HG03097 (cell line): Measurements from ENCODE around the gene CCNJL.
"Not testable (repeated sequence)": the region's sequence is repeated elsewhere in the genome, so short reads cannot be mapped to it uniquely, and the experiment has no call there.

Experiments
- ATAC-seq: cut with Tn5 transposase; IDR thresholded peaks from one replicate; pipeline ENCODE4 v1.9.1; 2021; ENCODE audit not compliant: unreplicated experiment, low FRiP score

CCNJL gene

GRCh38 chr5:160334716-160335115, 22.4 kb upstream of the CCNJL start:
- not testable (repeated sequence) for ATAC-seq

DNA sequence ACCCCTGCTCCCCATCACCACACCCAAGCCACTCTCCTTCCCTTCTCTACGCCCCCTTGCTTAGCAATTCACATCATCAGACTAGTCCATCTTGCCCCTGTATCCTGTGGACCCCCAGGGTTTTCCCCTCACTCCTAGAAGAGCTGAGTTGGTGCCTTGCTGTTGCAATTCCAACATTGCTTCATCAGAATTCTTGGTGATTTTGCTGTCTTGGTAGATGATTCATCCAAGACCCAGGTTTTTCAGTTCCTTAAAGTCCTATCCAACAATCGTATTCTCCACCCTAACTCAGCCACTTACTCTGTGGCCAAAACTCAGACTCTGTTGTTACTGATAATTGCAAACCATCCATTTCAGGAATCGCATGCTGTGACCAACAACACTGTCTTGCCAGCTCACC, 21.4 kb upstream of the CCNJL start:
- no peak for ATAC-seq

- no peak for ATAC-seq
These were observed 17.8 kb upstream of the CCNJL start for GRCh38 chr5:160330212-160330611.

- no peak for ATAC-seq
These were observed 15.5 kb upstream of the CCNJL start for GRCh38 chr5:160327818-160328217.

DNA sequence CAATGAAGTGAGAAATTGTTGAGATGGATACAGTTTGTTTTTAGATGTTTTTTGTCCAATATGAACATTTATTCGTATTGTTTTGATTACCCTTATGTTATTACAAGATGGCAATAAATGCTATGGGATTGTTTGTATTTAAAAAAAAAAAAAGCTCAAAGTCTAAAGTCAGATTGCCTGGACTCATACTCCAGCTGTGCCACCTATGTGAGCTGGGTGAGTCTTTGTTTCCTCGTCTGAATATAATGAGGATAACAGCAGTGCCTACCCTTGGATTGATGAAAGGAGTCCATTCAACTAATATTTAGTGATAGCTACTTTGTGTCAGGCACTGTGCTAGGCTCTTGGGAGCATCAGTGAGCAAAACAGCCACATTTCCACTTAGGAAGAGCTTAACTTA, 14.6 kb upstream of the CCNJL start:
- no peak for ATAC-seq

DNA sequence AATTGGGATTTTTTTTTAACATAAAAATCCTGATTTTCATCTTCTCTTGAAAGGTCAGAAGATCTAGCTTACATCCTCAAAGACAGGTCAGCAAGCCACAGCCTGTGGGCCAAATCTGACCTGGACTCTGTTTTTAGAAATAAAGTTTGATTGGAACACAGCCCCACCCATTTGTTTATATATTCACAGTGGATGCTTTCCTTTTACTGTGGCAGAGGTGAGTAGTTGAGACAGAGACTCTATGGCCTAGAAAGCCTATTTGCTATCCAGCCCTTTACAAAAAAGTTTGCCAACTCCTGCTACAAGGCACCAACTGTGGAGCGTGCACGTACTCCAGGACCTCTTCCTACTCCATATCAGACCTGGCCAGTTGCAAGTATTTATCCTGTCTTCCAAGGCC, 13.4 kb upstream of the CCNJL start:
- ATAC-seq: no peak

GRCh38 chr5:160324886-160325285, 12.5 kb upstream of the CCNJL start:
- ATAC-seq: no peak

DNA sequence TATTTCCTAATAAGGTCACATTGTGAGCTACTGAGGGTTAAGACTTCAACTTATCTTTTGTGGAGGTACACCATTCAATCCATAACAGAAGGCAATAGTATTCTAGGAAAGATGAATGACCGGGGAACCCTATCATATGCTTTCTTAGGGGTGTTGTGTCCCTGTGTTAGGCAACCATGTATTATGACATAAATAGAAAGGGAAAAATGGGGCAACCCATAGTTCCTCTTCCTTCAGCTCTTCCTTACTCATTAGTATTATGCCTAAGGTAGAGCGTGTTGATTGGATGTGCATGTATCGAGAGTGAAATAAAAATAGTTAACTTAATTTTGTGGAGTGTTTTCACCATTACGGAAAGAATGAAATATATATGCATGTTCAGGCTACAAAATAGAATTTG, 6.0 kb upstream of the CCNJL start:
- ATAC-seq: no peak

- ATAC-seq: no peak
These were observed 5.1 kb upstream of the CCNJL start for GRCh38 chr5:160317434-160317833.

DNA sequence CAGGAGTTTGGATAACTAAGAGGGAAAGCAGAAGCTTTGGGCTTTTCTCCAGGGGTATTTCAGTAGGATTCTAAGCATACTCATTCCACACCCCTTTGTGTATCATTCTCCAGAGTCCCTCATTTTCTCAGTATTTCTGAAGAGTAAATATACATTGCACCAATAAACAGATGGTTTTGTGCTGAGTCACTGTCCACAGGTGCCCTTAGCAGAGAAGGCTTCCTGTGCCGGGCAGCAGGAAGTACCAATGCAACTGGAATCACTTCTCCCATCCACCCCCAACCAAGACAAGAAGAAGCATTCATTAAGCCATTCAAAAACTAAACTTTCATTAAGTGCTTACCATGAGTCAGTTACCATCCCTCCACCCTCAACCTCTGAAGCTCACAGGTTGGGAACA, 3.6 kb upstream of the CCNJL start:
- ATAC-seq: no peak

DNA sequence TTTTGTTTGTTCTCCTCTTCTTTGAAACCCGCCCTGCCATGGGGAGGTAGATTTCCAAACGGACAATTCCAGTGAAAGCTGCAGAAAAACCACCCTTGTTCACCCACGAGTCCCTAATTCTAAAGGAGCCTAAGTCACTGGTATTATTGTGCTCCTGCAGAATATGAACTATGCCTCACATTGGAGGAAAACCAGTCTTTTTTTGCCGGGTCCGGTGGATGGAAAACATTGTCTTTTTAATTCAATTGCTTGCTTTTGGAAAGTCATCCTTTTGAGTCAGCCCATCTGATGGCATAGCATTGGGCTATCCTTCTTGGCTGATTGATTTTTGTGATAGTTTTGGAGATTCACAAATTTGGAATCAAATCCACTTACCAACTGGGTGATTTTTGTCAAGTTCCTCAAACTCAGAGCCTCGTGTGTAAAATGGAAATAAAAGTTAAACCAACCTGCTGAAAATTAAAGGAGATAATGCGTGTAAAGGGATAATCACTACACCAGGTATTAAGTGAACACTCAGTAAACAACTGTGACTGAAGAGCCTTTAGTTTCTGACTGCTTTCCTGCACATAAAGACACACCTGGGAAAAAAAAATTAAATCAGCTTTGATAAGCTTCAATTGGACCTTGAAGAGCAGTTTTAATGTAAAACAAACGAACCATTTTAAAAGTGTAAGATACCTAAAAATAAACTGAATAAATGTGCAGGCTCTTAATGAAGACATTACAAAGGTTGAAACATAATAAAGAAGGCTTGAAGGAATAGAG, 780 bp upstream of the CCNJL start:
- no peak for ATAC-seq

- ATAC-seq: no peak
These were observed 752 bp downstream of the CCNJL start for GRCh38 chr5:160311491-160312133.

GRCh38 chr5:160310552-160311295, 1.6 kb downstream of the CCNJL start:
- no peak for ATAC-seq

GRCh38 chr5:160310140-160310539, 2.2 kb downstream of the CCNJL start:
- ATAC-seq: no peak

DNA sequence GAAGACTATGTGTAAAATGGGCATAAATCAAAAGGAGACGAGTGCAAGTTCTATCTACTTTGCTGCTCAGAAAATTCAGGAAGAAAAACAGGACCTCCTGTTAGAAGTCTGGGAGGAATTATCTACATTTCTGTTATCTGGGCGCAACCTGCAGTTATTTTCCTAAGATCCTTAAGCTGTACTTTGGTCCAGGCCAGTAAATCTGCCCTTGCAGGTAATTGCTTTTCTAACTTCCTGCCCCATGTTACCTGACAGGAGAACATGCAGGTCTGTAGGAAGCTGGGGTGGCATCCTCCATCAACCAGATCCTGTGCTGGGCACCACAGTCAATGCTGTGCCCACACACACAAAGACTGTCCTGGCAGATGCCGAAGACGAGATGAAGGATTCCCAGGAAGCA, 5.7 kb downstream of the CCNJL start:
- no peak for ATAC-seq

DNA sequence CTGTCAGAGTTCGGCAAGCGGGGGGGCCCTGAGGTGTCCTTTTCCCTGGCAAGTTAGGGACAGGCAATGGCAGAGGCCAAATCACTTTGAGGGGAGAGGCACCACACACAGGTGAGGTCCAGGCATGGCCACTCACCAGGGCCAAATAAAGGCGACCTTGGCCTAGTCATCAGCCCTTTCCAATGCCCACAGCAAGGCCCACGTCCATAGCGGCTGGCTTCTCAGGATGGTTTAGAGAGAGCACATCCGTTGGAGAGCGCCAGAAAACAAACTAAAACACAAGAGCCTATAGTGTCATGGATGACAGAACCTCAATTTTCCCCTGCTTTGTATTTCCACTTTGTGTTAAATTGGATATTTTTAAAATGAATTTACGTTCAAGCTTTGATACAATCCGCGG, 7.0 kb downstream of the CCNJL start:
- ATAC-seq: no peak

- no peak for ATAC-seq
These were observed 8.7 kb downstream of the CCNJL start for GRCh38 chr5:160303690-160304089.

DNA sequence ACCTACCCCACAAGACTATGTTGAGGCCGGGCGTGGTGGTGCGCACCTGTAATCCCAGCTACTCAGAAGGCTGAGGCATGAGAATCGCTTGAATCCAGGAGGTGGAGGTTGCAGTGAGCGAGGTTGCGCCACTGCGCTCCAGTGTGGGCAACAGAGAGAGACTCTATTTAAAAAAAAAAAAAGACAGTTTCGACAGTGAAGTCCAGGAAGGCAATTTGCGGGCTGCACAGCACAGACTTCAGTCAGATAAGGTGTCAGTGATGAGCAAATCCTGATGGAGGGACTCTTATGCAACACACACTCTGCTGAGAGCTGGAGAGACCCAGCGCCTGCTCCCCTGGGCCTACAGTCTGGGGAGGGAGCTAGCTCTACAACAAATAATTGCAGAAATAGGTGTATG, 14.2 kb downstream of the CCNJL start:
- ATAC-seq: no peak

DNA sequence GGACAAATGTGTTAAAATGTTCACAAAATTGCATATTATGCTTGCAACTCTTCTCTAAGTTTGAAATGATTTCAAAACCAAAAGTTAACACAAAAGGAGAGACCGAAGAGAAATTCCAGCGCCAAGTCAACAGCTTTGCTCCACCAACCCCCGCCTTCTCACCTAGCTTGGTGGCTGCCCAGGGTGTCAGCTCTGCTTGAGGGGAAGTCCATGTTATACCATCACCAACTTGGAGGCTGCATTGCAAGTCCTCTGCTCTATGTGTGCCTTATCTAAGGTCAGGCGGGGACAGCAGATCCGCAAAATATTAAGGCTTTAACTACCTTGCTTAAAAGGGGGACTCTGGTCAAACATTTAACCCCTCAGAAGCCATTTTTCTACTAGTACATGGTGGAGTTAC, 14.6 kb downstream of the CCNJL start:
- no peak for ATAC-seq

DNA sequence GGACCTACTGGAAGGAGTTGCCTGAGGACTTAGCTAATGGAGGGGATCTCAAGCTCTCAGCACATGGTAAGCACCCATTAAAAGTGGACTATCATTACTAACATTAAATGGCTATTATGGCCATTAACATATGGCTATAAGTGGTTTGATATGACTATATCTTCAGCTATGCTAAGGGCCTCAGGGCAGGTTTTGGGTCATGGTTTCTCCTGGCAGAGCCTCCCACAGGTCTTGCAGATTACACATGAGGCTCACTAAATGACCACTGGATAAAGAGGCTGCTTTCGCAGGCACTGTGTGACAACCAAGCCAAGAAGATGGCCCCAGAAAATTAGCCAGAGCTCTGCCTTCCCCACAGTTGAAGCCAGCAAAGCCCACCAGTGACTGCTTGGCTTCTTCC, 15.4 kb downstream of the CCNJL start:
- ATAC-seq: no peak

- no peak for ATAC-seq
These were observed 15.9 kb downstream of the CCNJL start for GRCh38 chr5:160296496-160296895.
